ENCODE measurements around the gene LCN12. TPM values are rescaled to one million over a fixed set of nuclear protein-coding genes. Genes with fewer than 3 reads are reported as not detected.

Gene LCN12
- total and polyA plus RNA-seq, 2 donors from 2014 or later: 35.5 to 42.9 TPM

DNA sequence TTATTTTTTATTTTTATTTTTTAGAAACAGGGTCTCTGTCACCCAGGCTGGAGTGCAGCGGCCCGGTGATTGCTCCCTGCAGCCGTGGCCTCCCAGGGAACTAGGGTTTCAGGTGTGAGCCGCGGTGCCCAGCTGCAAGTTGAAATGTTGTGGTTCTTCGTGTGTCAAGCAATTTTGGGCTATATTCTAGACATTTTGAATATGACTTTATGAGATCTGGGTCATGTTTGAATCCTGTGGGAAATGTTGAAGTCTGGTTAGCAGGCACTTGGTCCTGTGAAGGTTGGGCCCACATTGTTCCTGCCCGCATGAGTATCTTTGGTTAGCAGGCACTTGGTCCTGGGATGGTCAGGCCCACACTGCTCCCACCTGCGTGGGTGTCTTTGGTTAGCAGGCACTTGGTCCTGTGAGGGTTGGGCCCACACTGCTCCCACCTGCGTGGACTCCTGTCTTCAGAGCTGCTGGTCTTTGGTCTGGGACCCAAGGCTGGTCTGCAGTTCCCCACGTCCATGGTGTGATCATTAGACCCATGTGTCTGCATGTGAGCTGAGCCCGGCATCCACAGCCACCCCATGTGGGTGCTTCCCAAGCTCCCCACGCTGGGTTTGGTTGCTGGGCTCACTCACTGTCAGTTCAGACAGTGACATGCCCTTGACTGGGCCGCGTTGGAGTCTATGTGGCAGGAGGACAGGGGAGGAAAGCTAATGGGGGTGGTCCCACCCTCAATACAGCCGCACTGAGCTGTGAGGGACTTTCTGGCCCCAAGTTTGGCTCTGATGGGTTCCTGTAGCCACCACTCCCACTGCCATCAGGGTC lies 14.7 kb upstream of the LCN12 start:
- intact Hi-C loops (cut with DNase I): no loop called here
- Histone ChIP-seq H3K9ac (ENCODE audit: low read length in 3 of 3) (no peak overlapping the region), H3K27me3 (ENCODE audit: control insufficient read depth, insufficient read depth, low read length) (no peaks in the 10 kb centered on the region), H3K4me3 (ENCODE audit: low read length in 3 of 3) (no peak overlapping the region), H3K9me3 (ENCODE audit: control insufficient read depth in 2 of 3, insufficient read depth in 1 of 3, low read length in 3 of 3) (no peaks in the 10 kb centered on the region), H3K27ac (ENCODE audit: low read depth in 2 of 2, low read length in 2 of 2) (no peak overlapping the region), H3K36me3 (ENCODE audit: control insufficient read depth in 2 of 3, insufficient read depth in 3 of 3, low read length in 3 of 3) (peaks cover 0 to 23% (median 7%) of the 10 kb centered on the region in 3 donors), H3K4me1 (ENCODE audit: control insufficient read depth in 2 of 3, insufficient read depth in 2 of 3, low read depth in 1 of 3, low read length in 3 of 3) (no peaks in the 10 kb centered on the region)
- DNase-seq: no peak
- TF ChIP-seq, protein P1, sequence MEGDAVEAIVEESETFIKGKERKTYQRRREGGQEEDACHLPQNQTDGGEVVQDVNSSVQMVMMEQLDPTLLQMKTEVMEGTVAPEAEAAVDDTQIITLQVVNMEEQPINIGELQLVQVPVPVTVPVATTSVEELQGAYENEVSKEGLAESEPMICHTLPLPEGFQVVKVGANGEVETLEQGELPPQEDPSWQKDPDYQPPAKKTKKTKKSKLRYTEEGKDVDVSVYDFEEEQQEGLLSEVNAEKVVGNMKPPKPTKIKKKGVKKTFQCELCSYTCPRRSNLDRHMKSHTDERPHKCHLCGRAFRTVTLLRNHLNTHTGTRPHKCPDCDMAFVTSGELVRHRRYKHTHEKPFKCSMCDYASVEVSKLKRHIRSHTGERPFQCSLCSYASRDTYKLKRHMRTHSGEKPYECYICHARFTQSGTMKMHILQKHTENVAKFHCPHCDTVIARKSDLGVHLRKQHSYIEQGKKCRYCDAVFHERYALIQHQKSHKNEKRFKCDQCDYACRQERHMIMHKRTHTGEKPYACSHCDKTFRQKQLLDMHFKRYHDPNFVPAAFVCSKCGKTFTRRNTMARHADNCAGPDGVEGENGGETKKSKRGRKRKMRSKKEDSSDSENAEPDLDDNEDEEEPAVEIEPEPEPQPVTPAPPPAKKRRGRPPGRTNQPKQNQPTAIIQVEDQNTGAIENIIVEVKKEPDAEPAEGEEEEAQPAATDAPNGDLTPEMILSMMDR (IDR thresholded peaks at IDR 0.05; ENCODE audit: borderline replicate concordance, extremely low read depth, insufficient read depth): no peak
- FAIRE-seq: no peak

DNA sequence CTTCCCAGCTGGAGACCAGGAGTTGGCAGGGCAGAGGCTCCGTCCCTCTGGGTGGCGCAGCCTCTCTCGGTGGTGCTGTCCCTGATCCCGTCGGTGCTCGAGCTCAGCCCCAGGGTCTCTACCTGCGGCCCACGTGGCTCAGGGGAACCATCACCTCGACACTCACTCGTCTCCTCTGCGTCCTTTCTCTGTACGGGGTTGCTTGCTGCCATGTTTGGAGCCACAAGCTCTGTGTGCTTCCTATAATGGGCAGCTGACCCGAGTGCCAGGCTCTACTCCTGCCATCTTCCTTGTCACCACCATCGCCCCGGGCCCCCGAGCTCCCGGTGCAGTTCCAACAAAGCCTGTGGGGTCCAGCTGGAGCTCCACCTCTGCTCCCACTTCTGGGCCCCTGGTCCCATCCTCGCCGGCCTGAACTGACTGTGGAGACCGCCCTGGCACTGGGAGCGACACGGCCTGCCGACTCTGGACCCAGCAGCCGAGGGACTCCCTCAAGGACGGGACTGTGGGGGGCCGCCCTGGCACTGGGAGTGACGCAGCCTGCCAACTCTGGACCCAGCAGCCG lies 12.6 kb upstream of the LCN12 start:
- peaks cover 0 to 10% (median 0%) of the 10 kb centered on the region in 3 donors for H3K4me1 ChIP-seq (ENCODE audit: control insufficient read depth in 2 of 3, insufficient read depth in 2 of 3, low read depth in 1 of 3, low read length in 3 of 3)
- peaks cover 0 to 23% (median 7%) of the 10 kb centered on the region in 3 donors for H3K36me3 ChIP-seq (ENCODE audit: control insufficient read depth in 2 of 3, insufficient read depth in 3 of 3, low read length in 3 of 3)
- H3K9ac ChIP-seq (ENCODE audit: low read length in 3 of 3): no peak overlapping the region
- H3K9me3 ChIP-seq (ENCODE audit: control insufficient read depth in 2 of 3, insufficient read depth in 1 of 3, low read length in 3 of 3): no peaks in the 10 kb centered on the region
- H3K4me3 ChIP-seq (ENCODE audit: low read length in 3 of 3): no peak overlapping the region
- no peak for FAIRE-seq
- DNase-seq: no peak
- H3K27me3 ChIP-seq (ENCODE audit: control insufficient read depth, insufficient read depth, low read length): no peaks in the 10 kb centered on the region
- TF ChIP-seq, protein P1 (IDR thresholded peaks at IDR 0.05; ENCODE audit: borderline replicate concordance, extremely low read depth, insufficient read depth): no peak
- intact Hi-C loops (cut with DNase I): no loop called here
- no peak overlapping the region for H3K27ac ChIP-seq (ENCODE audit: low read depth in 2 of 2, low read length in 2 of 2)

DNA sequence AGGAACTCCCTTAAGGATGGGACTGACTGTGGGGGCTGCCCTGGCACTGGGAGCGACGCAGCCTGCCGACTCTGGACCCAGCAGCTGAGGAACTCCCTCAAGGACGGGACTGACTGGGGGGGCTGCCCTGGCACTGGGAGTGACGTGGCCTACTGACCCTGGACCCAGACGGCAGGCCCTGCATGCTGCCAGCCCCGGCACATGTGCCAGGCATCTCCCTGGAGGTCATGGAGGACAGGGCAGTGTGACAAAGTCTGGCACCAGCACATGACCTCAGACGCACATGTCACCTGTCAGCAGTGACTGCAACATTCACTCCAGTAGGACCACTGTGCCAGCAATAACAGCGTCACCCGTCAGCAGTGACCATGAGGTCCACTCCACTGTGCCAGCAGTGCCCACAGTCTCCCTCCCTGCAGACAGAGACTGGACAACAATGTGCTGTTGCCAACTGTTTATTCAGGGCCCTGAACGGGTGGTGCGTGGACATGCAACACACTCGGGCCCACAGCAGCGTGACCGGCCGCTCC lies 12.0 kb upstream of the LCN12 start:
- H3K27ac ChIP-seq (ENCODE audit: low read depth in 2 of 2, low read length in 2 of 2): no peak overlapping the region
- H3K4me1 ChIP-seq (ENCODE audit: control insufficient read depth in 2 of 3, insufficient read depth in 2 of 3, low read depth in 1 of 3, low read length in 3 of 3): peaks cover 0 to 10% (median 0%) of the 10 kb centered on the region in 3 donors
- no peak overlapping the region for H3K4me3 ChIP-seq (ENCODE audit: low read length in 3 of 3)
- TF ChIP-seq, protein P1 (IDR thresholded peaks at IDR 0.05; ENCODE audit: borderline replicate concordance, extremely low read depth, insufficient read depth): no peak
- DNase-seq (peak in 1 of 5 donors; percentile 63), FAIRE-seq (no peak)
- no peak overlapping the region for H3K9ac ChIP-seq (ENCODE audit: low read length in 3 of 3)
- intact Hi-C loops (cut with DNase I): loop anchor here (10.0 kb wide), 2 partner anchors 95 to 145 kb away; partner anchors contain the start of genes AJM1, CCDC183, PHPT1 and TMEM141
- no peaks in the 10 kb centered on the region for H3K27me3 ChIP-seq (ENCODE audit: control insufficient read depth, insufficient read depth, low read length)
- H3K9me3 ChIP-seq (ENCODE audit: control insufficient read depth in 2 of 3, insufficient read depth in 1 of 3, low read length in 3 of 3): no peaks in the 10 kb centered on the region
- peaks cover 0 to 23% (median 7%) of the 10 kb centered on the region in 3 donors for H3K36me3 ChIP-seq (ENCODE audit: control insufficient read depth in 2 of 3, insufficient read depth in 3 of 3, low read length in 3 of 3)

Data from kidney (tissue), 14 donors.